Peyer's patch (tissue), 4 donors: ENCODE results near the gene LEFTY2. TPM values are rescaled to one million over a fixed set of nuclear protein-coding genes. Genes with fewer than 3 reads are reported as not detected.
A peak's percentile ranks its signal among the peaks of the same experiment; 100 is the strongest.
"Not testable (repeated sequence)": the region's sequence is repeated elsewhere in the genome, so short reads cannot be mapped to it uniquely, and the experiment has no call there.

Source experiments
- DNase-seq, 3 donors: peaks; one replicate each; pipeline ENCODE4 v3.0.0-alpha.2; 2017 to 2019
- H3K27ac ChIP-seq, 4 donors: fragments of 200-600 bp; sonication (generic); one replicate each; pipeline ENCODE4 v1.5.1; 2016 to 2019
- H3K27me3 ChIP-seq, 2 donors: fragments of 200-600 bp; sonication (generic); one replicate each; pipeline ENCODE4 v1.5.1; 2019
- H3K36me3 ChIP-seq, 3 donors: fragments of 200-600 bp; sonication (generic); one replicate each; pipeline ENCODE4 v1.5.1; 2016 to 2019
- H3K4me1 ChIP-seq, 4 donors: fragments of 200-600 bp; sonication (generic); one replicate each; pipeline ENCODE4 v1.5.1; 2016 to 2019
- H3K4me3 ChIP-seq, 4 donors: fragments of 200-600 bp; sonication (generic); 1 replicate in 3 of 4; 2 replicates in 1 of 4; pipeline ENCODE4 v1.5.1; 2016 to 2019; ENCODE audit warnings: mild to moderate bottlenecking in 1 of 4
- H3K9me3 ChIP-seq, 4 donors: fragments of 200-600 bp; sonication (generic); one replicate each; pipeline ENCODE4 v1.5.1; 2016 to 2019; ENCODE audit warnings: mild to moderate bottlenecking in 1 of 4
- CTCF ChIP-seq, 6 experiments: fragments of 450-650 bp in 4 of 6; fragments of 200-600 bp in 2 of 6; sonication (generic) in 1 of 6; IDR thresholded peaks; one replicate each; pipeline ENCODE4 v1.5.1; 2017 to 2019; ENCODE audit warnings: antibody characterized with exemption in 6 of 6, mild to moderate bottlenecking in 3 of 6, moderate library complexity in 1 of 6
- POLR2A ChIP-seq, 2 donors: fragments of 450-650 bp; IDR thresholded peaks; one replicate each; pipeline ENCODE4 v1.5.1; 2017; ENCODE audit warnings: antibody characterized with exemption in 2 of 2, mild to moderate bottlenecking in 2 of 2, moderate library complexity in 2 of 2
- total RNA-seq, 4 donors: library from RNA; depleted of rRNA; stranded (reverse); fragments of >200 nt; gene quantifications; one replicate each; pipeline ENCODE4 v1.1.0, GENCODE V29; 2016

The LEFTY2 gene
- total RNA-seq, 4 donors from 2014 or later = not detected

GRCh38 chr1:225891229-225891972 is 49.6 kb downstream of the LEFTY2 start:
- Histone ChIP-seq H3K27ac (peak overlapping the region in 2 of 4 donors; percentile 1 to 39), H3K9me3 (no peaks in the 10 kb centered on the region), H3K4me1 (peaks cover 0 to 34% (median 2%) of the 10 kb centered on the region in 4 donors), H3K36me3 (no peaks in the 10 kb centered on the region), H3K27me3 (no peaks in the 10 kb centered on the region), H3K4me3 (no peak overlapping the region)
- TF ChIP-seq POLR2A (IDR thresholded peaks at IDR 0.05) = no peak
- TF ChIP-seq CTCF (IDR thresholded peaks at IDR 0.05) = no peak
- DNase-seq = no peak

GRCh38 chr1:225890346-225891228 is 50.4 kb downstream of the LEFTY2 start:
- no peak for TF ChIP-seq POLR2A (IDR thresholded peaks at IDR 0.05)
- no peak for TF ChIP-seq CTCF (IDR thresholded peaks at IDR 0.05)

GRCh38 chr1:225889743-225890142 is 51.3 kb downstream of the LEFTY2 start:
- Histone ChIP-seq H3K9me3 (no peaks in the 10 kb centered on the region), H3K4me1 (peaks cover 0 to 34% (median 0%) of the 10 kb centered on the region in 4 donors), H3K27me3 (no peaks in the 10 kb centered on the region), H3K27ac (peak overlapping the region in 2 of 4 donors; percentile 1 to 39), H3K4me3 (no peak overlapping the region), H3K36me3 (no peaks in the 10 kb centered on the region)
- DNase-seq = no peak
- TF ChIP-seq POLR2A (IDR thresholded peaks at IDR 0.05) (no peak), CTCF (IDR thresholded peaks at IDR 0.05) (no peak)

More at GRCh38 chr1:225890346-225891228, 50.4 kb downstream of the LEFTY2 start:
- Histone ChIP-seq H3K9me3 (no peaks in the 10 kb centered on the region), H3K36me3 (no peaks in the 10 kb centered on the region), H3K27ac (peak overlapping the region in 2 of 4 donors; percentile 1 to 39), H3K27me3 (no peaks in the 10 kb centered on the region), H3K4me3 (no peak overlapping the region), H3K4me1 (peaks cover 0 to 34% (median 0%) of the 10 kb centered on the region in 4 donors)
- DNase-seq = no peak

- H3K36me3 ChIP-seq = no peaks in the 10 kb centered on the region
- TF ChIP-seq POLR2A (IDR thresholded peaks at IDR 0.05) (no peak), CTCF (IDR thresholded peaks at IDR 0.05) (no peak)
- DNase-seq = no peak
- no peaks in the 10 kb centered on the region for H3K9me3 ChIP-seq
- H3K4me3 ChIP-seq = peak within 1 kb of the TSS in 1 of 4 donors; percentile 5
- peak within 1 kb of the TSS in 2 of 4 donors; percentile 1 to 39 for H3K27ac ChIP-seq
- H3K4me1 ChIP-seq = peaks cover 0 to 34% (median 0%) of the 10 kb centered on the region in 4 donors
- H3K27me3 ChIP-seq = no peaks in the 10 kb centered on the region
Measured at GRCh38 chr1:225888898-225889601, 52.0 kb downstream of the LEFTY2 start, which contains the start of gene LEFTY1. LEFTY1 (minus strand) TSS chr1:225889146; CDS start chr1:225889066, 80 bp downstream.

- H3K27ac ChIP-seq = no peak overlapping the region
- H3K4me3 ChIP-seq = peak overlapping the region in 1 of 4 donors; percentile 5
- H3K27me3 ChIP-seq = no peaks in the 10 kb centered on the region
- H3K36me3 ChIP-seq = no peaks in the 10 kb centered on the region
- peaks cover 0 to 34% (median 0%) of the 10 kb centered on the region in 4 donors for H3K4me1 ChIP-seq
- DNase-seq = no peak
- TF ChIP-seq CTCF (IDR thresholded peaks at IDR 0.05) (no peak), POLR2A (IDR thresholded peaks at IDR 0.05) (no peak)
- no peaks in the 10 kb centered on the region for H3K9me3 ChIP-seq
Measured at GRCh38 chr1:225888289-225888897, 52.6 kb downstream of the LEFTY2 start.

- not testable (repeated sequence) for H3K27me3 ChIP-seq, H3K4me3 ChIP-seq, DNase-seq, H3K27ac ChIP-seq, H3K36me3 ChIP-seq, H3K9me3 ChIP-seq
- peaks cover 0 to 34% (median 0%) of the 10 kb centered on the region in 4 donors for H3K4me1 ChIP-seq
Measured at GRCh38 chr1:225887554-225888288, 53.3 kb downstream of the LEFTY2 start.
